K562 (cell line): ENCODE results near the gene BCO1. TPM values are rescaled to one million over a fixed set of nuclear protein-coding genes. Genes with fewer than 3 reads are reported as not detected.

Experiments used
- GABPB2 ChIP-seq: fragments of 250-450 bp; sonication (Bioruptor Pico); conservative IDR thresholded peaks from 2 replicates; pipeline ENCODE4 v1.5.1; 2021; ENCODE audit warnings: mild to moderate bottlenecking
- KLF10 ChIP-seq: fragments of 250-450 bp; sonication (Bioruptor Pico); IDR thresholded peaks from 2 replicates; pipeline ENCODE4 v1.6.1; 2021; ENCODE audit warnings: matching md5 sums
- KLF13 ChIP-seq: fragments of 450-650 bp; IDR thresholded peaks from 2 replicates; pipeline ENCODE4 v1.6.1; 2016; ENCODE audit warnings: missing genetic modification characterization, low read depth, mild to moderate bottlenecking, missing compliant biosample characterization, moderate library complexity, borderline replicate concordance
- MCM7 ChIP-seq, 2 experiments: fragments of 450-650 bp; IDR thresholded peaks; 2 replicates each; pipeline ENCODE4 v1.6.1; 2016 to 2018
- NFATC3 ChIP-seq: fragments of 450-650 bp; IDR thresholded peaks from 2 replicates; pipeline ENCODE4 v1.6.1; 2017; ENCODE audit warnings: mild to moderate bottlenecking
- RBM22 ChIP-seq: fragments of 200-400 bp; formaldehyde crosslinking; IDR thresholded peaks from 2 replicates; pipeline ENCODE4 v1.6.1; 2018; ENCODE audit warnings: low read length, low read depth; ENCODE audit not compliant: poor library complexity, severe bottlenecking
- TSC22D4 ChIP-seq: fragments of 450-650 bp; IDR thresholded peaks from 2 replicates; pipeline ENCODE4 v1.6.1; 2016; ENCODE audit warnings: missing genetic modification characterization, missing biosample characterization, control low read depth
- ZKSCAN1 ChIP-seq: fragments of 150-350 bp; IDR thresholded peaks from 2 replicates; pipeline ENCODE4 v1.6.1; 2016; ENCODE audit warnings: low read depth, low read length
- ZNF174 ChIP-seq: fragments of 250-450 bp; sonication (Bioruptor Pico); IDR thresholded peaks from 2 replicates; pipeline ENCODE4 v1.4.0; 2020; ENCODE audit warnings: mild to moderate bottlenecking
- polyA plus RNA-seq, 8 experiments: library from polyadenylated mRNA; depleted of rRNA in 4 of 8; stranded (reverse) in 5 of 8; unstranded in 3 of 8; fragments of >200 nt; fragmentation: Nextera tagmentation in 2 of 8; fragmentation: Illumina TruSeq in 1 of 8; extraction: Ambion mirVana in 2 of 8; extraction: Trizol in 1 of 8; gene quantifications; 2 replicates each; pipeline versions ENCODE4 v1.2.1 to v1.2.3, GENCODE V29; 2011 to 2014; ENCODE audit warnings: inconsistent platforms in 1 of 8, missing spikeins in 1 of 8
- total RNA-seq, 7 experiments: library from RNA; depleted of rRNA in 6 of 7; stranded (reverse); fragments of >200 nt in 6 of 7; fragmentation: Illumina TruSeq in 2 of 7; extraction: Trizol in 2 of 7; gene quantifications; 2 replicates each; pipeline versions ENCODE4 v1.2.1 to v1.2.3, GENCODE V29; 2011 to 2021; ENCODE audit warnings: low replicate concordance in 1 of 7
- TF ChIP-seq, protein P1 (sequence below): fragments of 200-800 bp; sonication (Bioruptor generic); IDR thresholded peaks from 2 replicates; pipeline ENCODE4 v1.6.1; 2017; ENCODE audit warnings: missing genetic modification characterization, missing compliant biosample characterization
- TF ChIP-seq, protein P2 (sequence below): sonication (generic); formaldehyde crosslinking; IDR thresholded peaks from 2 replicates; pipeline ENCODE4 v1.8.0; 2023; ENCODE audit warnings: mild to moderate bottlenecking, missing genetic modification reagents
- TF ChIP-seq, protein P3 (sequence below): conservative IDR thresholded peaks from 2 replicates; pipeline ENCODE4 v1.6.1; 2011; ENCODE audit warnings: low read depth, mild to moderate bottlenecking, low read length; ENCODE audit not compliant: control insufficient read depth
- TF ChIP-seq, protein P4 (sequence below): fragments of 450-650 bp; IDR thresholded peaks from 2 replicates; pipeline ENCODE4 v1.6.1; 2017; ENCODE audit warnings: antibody characterized with exemption, mild to moderate bottlenecking
- TF ChIP-seq, protein P5 (sequence below): sonication (generic); formaldehyde crosslinking; IDR thresholded peaks from 2 replicates; pipeline ENCODE4 v1.8.0; 2022; ENCODE audit warnings: mild to moderate bottlenecking, missing genetic modification reagents, borderline replicate concordance
- TF ChIP-seq, protein P6 (sequence below): fragments of 250-450 bp; sonication (Bioruptor Pico); IDR thresholded peaks from 2 replicates; pipeline ENCODE4 v1.4.0; 2020; ENCODE audit warnings: mild to moderate bottlenecking, moderate library complexity

The BCO1 gene
- total and polyA plus RNA-seq, 9 of the 15 experiments (the other 6 are each of a cell fraction or from before 2014, with no cell fraction given) = not detected

DNA sequence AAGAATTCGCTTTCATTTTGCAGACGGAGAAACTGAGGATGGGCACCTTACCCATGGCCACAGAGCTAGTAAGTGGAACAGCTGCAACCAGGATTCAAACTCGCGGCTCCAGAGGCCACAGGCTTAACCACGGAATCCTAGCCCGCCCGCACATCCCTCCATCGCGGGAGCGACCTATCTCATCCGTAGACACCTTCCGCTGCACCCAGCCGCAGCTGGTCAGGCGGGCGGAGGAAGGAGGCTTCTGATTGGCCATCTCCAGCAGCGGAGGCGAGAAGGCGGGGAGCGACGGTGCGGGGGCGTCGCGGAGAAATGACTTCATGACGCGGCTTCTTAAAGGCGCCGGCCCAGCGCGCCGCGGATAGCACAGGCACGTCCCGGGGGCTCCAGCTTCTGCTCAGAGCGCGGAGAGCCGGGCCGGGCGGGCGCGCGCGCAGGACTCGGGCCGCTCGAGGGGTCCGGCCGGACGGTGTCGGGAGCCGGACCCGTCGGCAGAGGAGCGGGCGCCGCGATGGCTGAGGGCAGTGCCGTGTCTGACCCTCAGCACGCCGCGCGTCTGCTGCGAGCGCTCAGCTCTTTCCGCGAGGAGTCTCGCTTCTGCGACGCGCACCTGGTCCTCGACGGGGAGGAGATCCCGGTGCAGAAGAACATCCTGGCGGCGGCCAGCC, 76.2 kb downstream of the BCO1 start, which contains the start of gene GAN (continued):
- TF ChIP-seq, protein P1, sequence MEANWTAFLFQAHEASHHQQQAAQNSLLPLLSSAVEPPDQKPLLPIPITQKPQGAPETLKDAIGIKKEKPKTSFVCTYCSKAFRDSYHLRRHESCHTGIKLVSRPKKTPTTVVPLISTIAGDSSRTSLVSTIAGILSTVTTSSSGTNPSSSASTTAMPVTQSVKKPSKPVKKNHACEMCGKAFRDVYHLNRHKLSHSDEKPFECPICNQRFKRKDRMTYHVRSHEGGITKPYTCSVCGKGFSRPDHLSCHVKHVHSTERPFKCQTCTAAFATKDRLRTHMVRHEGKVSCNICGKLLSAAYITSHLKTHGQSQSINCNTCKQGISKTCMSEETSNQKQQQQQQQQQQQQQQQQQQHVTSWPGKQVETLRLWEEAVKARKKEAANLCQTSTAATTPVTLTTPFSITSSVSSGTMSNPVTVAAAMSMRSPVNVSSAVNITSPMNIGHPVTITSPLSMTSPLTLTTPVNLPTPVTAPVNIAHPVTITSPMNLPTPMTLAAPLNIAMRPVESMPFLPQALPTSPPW (CRISPR knock-in tag) = peak; percentile 99
- no peak for TF ChIP-seq RBM22
- TF ChIP-seq ZKSCAN1 = peak; percentile 65; the same call in 1 of the 2 replicates
- TF ChIP-seq, protein P2, sequence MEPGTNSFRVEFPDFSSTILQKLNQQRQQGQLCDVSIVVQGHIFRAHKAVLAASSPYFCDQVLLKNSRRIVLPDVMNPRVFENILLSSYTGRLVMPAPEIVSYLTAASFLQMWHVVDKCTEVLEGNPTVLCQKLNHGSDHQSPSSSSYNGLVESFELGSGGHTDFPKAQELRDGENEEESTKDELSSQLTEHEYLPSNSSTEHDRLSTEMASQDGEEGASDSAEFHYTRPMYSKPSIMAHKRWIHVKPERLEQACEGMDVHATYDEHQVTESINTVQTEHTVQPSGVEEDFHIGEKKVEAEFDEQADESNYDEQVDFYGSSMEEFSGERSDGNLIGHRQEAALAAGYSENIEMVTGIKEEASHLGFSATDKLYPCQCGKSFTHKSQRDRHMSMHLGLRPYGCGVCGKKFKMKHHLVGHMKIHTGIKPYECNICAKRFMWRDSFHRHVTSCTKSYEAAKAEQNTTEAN = no peak
- 0 out of 2 replicates have a peak, but pooled peaks have one; percentile 52 for TF ChIP-seq KLF13
- TF ChIP-seq, protein P3, sequence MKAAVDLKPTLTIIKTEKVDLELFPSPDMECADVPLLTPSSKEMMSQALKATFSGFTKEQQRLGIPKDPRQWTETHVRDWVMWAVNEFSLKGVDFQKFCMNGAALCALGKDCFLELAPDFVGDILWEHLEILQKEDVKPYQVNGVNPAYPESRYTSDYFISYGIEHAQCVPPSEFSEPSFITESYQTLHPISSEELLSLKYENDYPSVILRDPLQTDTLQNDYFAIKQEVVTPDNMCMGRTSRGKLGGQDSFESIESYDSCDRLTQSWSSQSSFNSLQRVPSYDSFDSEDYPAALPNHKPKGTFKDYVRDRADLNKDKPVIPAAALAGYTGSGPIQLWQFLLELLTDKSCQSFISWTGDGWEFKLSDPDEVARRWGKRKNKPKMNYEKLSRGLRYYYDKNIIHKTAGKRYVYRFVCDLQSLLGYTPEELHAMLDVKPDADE = no peak; the same call in none of the 2 replicates
- TF ChIP-seq NFATC3 = 0 out of 2 replicates have a peak, but pooled peaks have one; percentile 23
- TF ChIP-seq, protein P4, sequence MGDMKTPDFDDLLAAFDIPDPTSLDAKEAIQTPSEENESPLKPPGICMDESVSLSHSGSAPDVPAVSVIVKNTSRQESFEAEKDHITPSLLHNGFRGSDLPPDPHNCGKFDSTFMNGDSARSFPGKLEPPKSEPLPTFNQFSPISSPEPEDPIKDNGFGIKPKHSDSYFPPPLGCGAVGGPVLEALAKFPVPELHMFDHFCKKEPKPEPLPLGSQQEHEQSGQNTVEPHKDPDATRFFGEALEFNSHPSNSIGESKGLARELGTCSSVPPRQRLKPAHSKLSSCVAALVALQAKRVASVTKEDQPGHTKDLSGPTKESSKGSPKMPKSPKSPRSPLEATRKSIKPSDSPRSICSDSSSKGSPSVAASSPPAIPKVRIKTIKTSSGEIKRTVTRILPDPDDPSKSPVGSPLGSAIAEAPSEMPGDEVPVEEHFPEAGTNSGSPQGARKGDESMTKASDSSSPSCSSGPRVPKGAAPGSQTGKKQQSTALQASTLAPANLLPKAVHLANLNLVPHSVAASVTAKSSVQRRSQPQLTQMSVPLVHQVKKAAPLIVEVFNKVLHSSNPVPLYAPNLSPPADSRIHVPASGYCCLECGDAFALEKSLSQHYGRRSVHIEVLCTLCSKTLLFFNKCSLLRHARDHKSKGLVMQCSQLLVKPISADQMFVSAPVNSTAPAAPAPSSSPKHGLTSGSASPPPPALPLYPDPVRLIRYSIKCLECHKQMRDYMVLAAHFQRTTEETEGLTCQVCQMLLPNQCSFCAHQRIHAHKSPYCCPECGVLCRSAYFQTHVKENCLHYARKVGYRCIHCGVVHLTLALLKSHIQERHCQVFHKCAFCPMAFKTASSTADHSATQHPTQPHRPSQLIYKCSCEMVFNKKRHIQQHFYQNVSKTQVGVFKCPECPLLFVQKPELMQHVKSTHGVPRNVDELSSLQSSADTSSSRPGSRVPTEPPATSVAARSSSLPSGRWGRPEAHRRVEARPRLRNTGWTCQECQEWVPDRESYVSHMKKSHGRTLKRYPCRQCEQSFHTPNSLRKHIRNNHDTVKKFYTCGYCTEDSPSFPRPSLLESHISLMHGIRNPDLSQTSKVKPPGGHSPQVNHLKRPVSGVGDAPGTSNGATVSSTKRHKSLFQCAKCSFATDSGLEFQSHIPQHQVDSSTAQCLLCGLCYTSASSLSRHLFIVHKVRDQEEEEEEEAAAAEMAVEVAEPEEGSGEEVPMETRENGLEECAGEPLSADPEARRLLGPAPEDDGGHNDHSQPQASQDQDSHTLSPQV = no peak
- TF ChIP-seq, protein P5, sequence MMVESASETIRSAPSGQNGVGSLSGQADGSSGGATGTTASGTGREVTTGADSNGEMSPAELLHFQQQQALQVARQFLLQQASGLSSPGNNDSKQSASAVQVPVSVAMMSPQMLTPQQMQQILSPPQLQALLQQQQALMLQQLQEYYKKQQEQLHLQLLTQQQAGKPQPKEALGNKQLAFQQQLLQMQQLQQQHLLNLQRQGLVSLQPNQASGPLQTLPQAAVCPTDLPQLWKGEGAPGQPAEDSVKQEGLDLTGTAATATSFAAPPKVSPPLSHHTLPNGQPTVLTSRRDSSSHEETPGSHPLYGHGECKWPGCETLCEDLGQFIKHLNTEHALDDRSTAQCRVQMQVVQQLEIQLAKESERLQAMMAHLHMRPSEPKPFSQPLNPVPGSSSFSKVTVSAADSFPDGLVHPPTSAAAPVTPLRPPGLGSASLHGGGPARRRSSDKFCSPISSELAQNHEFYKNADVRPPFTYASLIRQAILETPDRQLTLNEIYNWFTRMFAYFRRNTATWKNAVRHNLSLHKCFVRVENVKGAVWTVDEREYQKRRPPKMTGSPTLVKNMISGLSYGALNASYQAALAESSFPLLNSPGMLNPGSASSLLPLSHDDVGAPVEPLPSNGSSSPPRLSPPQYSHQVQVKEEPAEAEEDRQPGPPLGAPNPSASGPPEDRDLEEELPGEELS (CRISPR knock-in tag) = peak; percentile 90; the same call in 1 of the 2 replicates
- TF ChIP-seq TSC22D4 (tag) = no peak
- TF ChIP-seq, protein P6, sequence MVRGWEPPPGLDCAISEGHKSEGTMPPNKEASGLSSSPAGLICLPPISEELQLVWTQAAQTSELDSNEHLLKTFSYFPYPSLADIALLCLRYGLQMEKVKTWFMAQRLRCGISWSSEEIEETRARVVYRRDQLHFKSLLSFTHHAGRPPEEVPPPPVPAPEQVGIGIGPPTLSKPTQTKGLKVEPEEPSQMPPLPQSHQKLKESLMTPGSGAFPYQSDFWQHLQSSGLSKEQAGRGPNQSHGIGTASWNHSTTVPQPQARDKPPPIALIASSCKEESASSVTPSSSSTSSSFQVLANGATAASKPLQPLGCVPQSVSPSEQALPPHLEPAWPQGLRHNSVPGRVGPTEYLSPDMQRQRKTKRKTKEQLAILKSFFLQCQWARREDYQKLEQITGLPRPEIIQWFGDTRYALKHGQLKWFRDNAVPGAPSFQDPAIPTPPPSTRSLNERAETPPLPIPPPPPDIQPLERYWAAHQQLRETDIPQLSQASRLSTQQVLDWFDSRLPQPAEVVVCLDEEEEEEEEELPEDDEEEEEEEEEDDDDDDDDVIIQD (CRISPR knock-in tag) = no peak
- no peak for TF ChIP-seq GABPB2 (CRISPR knock-in tag)
- no peak for TF ChIP-seq KLF10 (CRISPR knock-in tag)
- no peak for TF ChIP-seq ZNF174 (CRISPR knock-in tag)
- no peak for TF ChIP-seq MCM7 (IDR thresholded peaks at IDR 0.05)
